ENCODE data around the gene MYO16. TPM values are rescaled to one million over a fixed set of nuclear protein-coding genes. Genes with fewer than 3 reads are reported as not detected.

Gene MYO16
- total and polyA plus RNA-seq, 7 donors = under 0.01 to 0.33 (median 0.28) TPM; not detected in 2

GRCh38 chr13:108889324-108889984, 260.0 kb downstream of the MYO16 start:
- Histone ChIP-seq H3K9me3 (no peaks in the 10 kb centered on the region), H3K4me1 (no peaks in the 10 kb centered on the region), H3K27ac (no peak overlapping the region), H3K4me3 (no peak overlapping the region), H3K27me3 (no peaks in the 10 kb centered on the region), H3K36me3 (no peaks in the 10 kb centered on the region)
- no peak for DNase-seq
- intact Hi-C loops (cut with DNase I) = no loop called here
- TF ChIP-seq POLR2AphosphoS5 (IDR thresholded peaks at IDR 0.05) (no peak), POLR2A (IDR thresholded peaks at IDR 0.05) (no peak), EP300 (IDR thresholded peaks at IDR 0.05) (no peak), CTCF (IDR thresholded peaks at IDR 0.05) (no peak)
- 69 to 80% methylated on average over 2 of the region's 2 CpGs for WGBS, 2 donors

- no peak for DNase-seq
- H3K9me3 ChIP-seq = no peaks in the 10 kb centered on the region
- no peak overlapping the region for H3K27ac ChIP-seq
- H3K4me1 ChIP-seq = no peaks in the 10 kb centered on the region
- intact Hi-C loops (cut with DNase I) = loop anchor here (5.0 to 10.0 kb wide), 3 partner anchors 288 to 670 kb away; no protein-coding TSS in a partner anchor
- no peaks in the 10 kb centered on the region for H3K27me3 ChIP-seq
- no peak for TF ChIP-seq POLR2A (IDR thresholded peaks at IDR 0.05)
- TF ChIP-seq CTCF (IDR thresholded peaks at IDR 0.05) = peak in 3 of 4 experiments; percentile 39 to 53 (median 48)
- no peak for TF ChIP-seq EP300 (IDR thresholded peaks at IDR 0.05)
- WGBS, 2 donors = 4 to 5% methylated on average over 5 of the region's 5 CpGs
- no peak overlapping the region for H3K4me3 ChIP-seq
- no peaks in the 10 kb centered on the region for H3K36me3 ChIP-seq
Measured at GRCh38 chr13:108895220-108895704, 265.9 kb downstream of the MYO16 start.

GRCh38 chr13:108897955-108898354, 268.5 kb downstream of the MYO16 start:
- Histone ChIP-seq H3K4me3 (no peak overlapping the region), H3K27ac (no peak overlapping the region), H3K4me1 (no peaks in the 10 kb centered on the region), H3K9me3 (no peaks in the 10 kb centered on the region), H3K36me3 (no peaks in the 10 kb centered on the region), H3K27me3 (no peaks in the 10 kb centered on the region)
- TF ChIP-seq EP300 (IDR thresholded peaks at IDR 0.05) = no peak
- TF ChIP-seq POLR2A (IDR thresholded peaks at IDR 0.05) = no peak
- TF ChIP-seq CTCF (IDR thresholded peaks at IDR 0.05) = no peak
- no peak for TF ChIP-seq POLR2AphosphoS5 (IDR thresholded peaks at IDR 0.05)
- intact Hi-C loops (cut with DNase I) = loop anchor here (5.0 to 10.0 kb wide), 3 partner anchors 291 to 673 kb away; no protein-coding TSS in a partner anchor
- no peak for DNase-seq
- 37 to 71% methylated on average over 8 of the region's 8 CpGs for WGBS, 2 donors

GRCh38 chr13:108902405-108903155, 273.2 kb downstream of the MYO16 start:
- H3K9me3 ChIP-seq = no peaks in the 10 kb centered on the region
- no peaks in the 10 kb centered on the region for H3K4me1 ChIP-seq
- no peaks in the 10 kb centered on the region for H3K27me3 ChIP-seq
- no peak for TF ChIP-seq EP300 (IDR thresholded peaks at IDR 0.05)
- no peak for TF ChIP-seq POLR2AphosphoS5 (IDR thresholded peaks at IDR 0.05)
- TF ChIP-seq CTCF (IDR thresholded peaks at IDR 0.05) = no peak
- TF ChIP-seq POLR2A (IDR thresholded peaks at IDR 0.05) = no peak
- H3K27ac ChIP-seq = no peak overlapping the region
- no peaks in the 10 kb centered on the region for H3K36me3 ChIP-seq
- no peak overlapping the region for H3K4me3 ChIP-seq
- 85% methylated on average over 7 of the region's 7 CpGs for WGBS, 2 donors
- no peak for DNase-seq
- intact Hi-C loops (cut with DNase I) = no loop called here
